GM12878 (cell line): ENCODE results near the gene BORCS5. TPM values are rescaled to one million over a fixed set of nuclear protein-coding genes. Genes with fewer than 3 reads are reported as not detected.

Source experiments
- ATAC-seq: fragments of 200-7000 bp; cut with Tn5 transposase; 3 replicates; pipeline ENCODE4 v1.9.1; 2020; ENCODE audit warnings: mild to moderate bottlenecking, moderate library complexity
- BruUV-seq: library from RNA; stranded (reverse); fragments of 400-500 nt; replicated peaks from 2 replicates; lab custom pipeline; 2021; lab: Mats Ljungman, UMichigan
- CTCF ChIA-PET: fragments of 300-600 bp; sonication (Branson Sonifier 250); formaldehyde crosslinking; extraction: SDS; loops from one replicate; lab custom pipeline; 2021; ENCODE audit warnings: inconsistent platforms; lab: Yijun Ruan, JAX
- POLR2A ChIA-PET: fragments of 350-600 bp; formaldehyde crosslinking; extraction: SDS; loops from one replicate; lab custom pipeline; 2021; ENCODE audit warnings: inconsistent platforms; lab: Charles Lee
- RAD21 ChIA-PET: fragments of 300-600 bp; sonication (Branson Sonifier 250); formaldehyde crosslinking; loops from one replicate; lab custom pipeline; 2023; ENCODE audit warnings: antibody characterized with exemption; ENCODE audit not compliant: unreplicated experiment; lab: Charles Lee
- SMC1A ChIA-PET: fragments of 300-600 bp; sonication (Branson Sonifier 250); formaldehyde crosslinking; loops from one replicate; lab custom pipeline; 2023; ENCODE audit not compliant: unreplicated experiment, uncharacterized antibody; lab: Charles Lee
- DNase-seq: peaks from one replicate; pipeline ENCODE4 v3.0.0-alpha.2; 2011; ENCODE audit warnings: low read depth, low spot score
- FAIRE-seq: peaks from 3 replicates; lab custom pipeline; 2011; peaks lifted over from hg19 to GRCh38; lab: Jason Lieb, UNC
- H2AFZ ChIP-seq: 2 replicates; pipeline ENCODE4 v1.6.0; 2011; ENCODE audit warnings: low read depth, low read length, control low read depth; ENCODE audit not compliant: control insufficient read depth
- H3K27ac ChIP-seq: 2 replicates; pipeline ENCODE4 v1.5.1; 2011; ENCODE audit warnings: control low read depth; ENCODE audit not compliant: control insufficient read depth, insufficient read depth
- H3K27me3 ChIP-seq, 2 experiments: replicated peaks in 1 of 2; 2 replicates each; pipeline versions ENCODE4 v1.6.0 to v1.6.1; 2011; ENCODE audit warnings: low read length in 1 of 2; ENCODE audit not compliant: control insufficient read depth in 2 of 2, insufficient read depth in 2 of 2
- H3K36me3 ChIP-seq, 2 experiments: 2 replicates each; pipeline ENCODE4 v1.5.1; 2011; ENCODE audit warnings: low read length in 1 of 2; ENCODE audit not compliant: control insufficient read depth in 2 of 2, insufficient read depth in 2 of 2
- H3K4me1 ChIP-seq: 2 replicates; pipeline ENCODE4 v1.6.1; 2011; ENCODE audit warnings: mild to moderate bottlenecking, low read length, moderate library complexity, mixed read lengths; ENCODE audit not compliant: control insufficient read depth, insufficient read depth
- H3K4me2 ChIP-seq: 2 replicates; pipeline ENCODE4 v1.6.0; 2011; ENCODE audit warnings: control low read depth; ENCODE audit not compliant: control insufficient read depth, insufficient read depth
- H3K4me3 ChIP-seq: fragments of 200-600 bp; sonication (generic); 2 replicates; pipeline ENCODE4 v1.5.1; 2016
- H3K79me2 ChIP-seq: 2 replicates; pipeline ENCODE4 v1.6.0; 2011; ENCODE audit warnings: low read length; ENCODE audit not compliant: control insufficient read depth, insufficient read depth
- H3K9ac ChIP-seq: 2 replicates; pipeline ENCODE4 v1.8.0; 2011; ENCODE audit warnings: low read length, control low read depth, mixed read lengths; ENCODE audit not compliant: control insufficient read depth, insufficient read depth
- H3K9me3 ChIP-seq: replicated peaks from 3 replicates; pipeline ENCODE4 v1.5.1; 2011; ENCODE audit warnings: mild to moderate bottlenecking, low read length; ENCODE audit not compliant: control insufficient read depth, insufficient read depth
- H4K20me1 ChIP-seq: 2 replicates; pipeline ENCODE4 v1.6.0; 2011; ENCODE audit not compliant: control insufficient read depth, insufficient read depth
- EZH2 ChIP-seq: IDR thresholded peaks from 2 replicates; pipeline ENCODE4 v1.6.1; 2012; ENCODE audit warnings: low read depth, mild to moderate bottlenecking, control low read depth, inconsistent platforms, low read length, borderline replicate concordance; ENCODE audit not compliant: control insufficient read depth
- RBBP5 ChIP-seq: fragments of 200-600 bp; sonication (generic); conservative IDR thresholded peaks from 2 replicates; pipeline ENCODE4 v1.6.1; 2016
- SMC3 ChIP-seq: IDR thresholded peaks from 2 replicates; pipeline ENCODE4 v1.6.1; 2011; ENCODE audit warnings: low read length, improper control_type of control experiment, borderline replicate concordance
- TCF7 ChIP-seq: IDR thresholded peaks from 2 replicates; pipeline ENCODE4 v1.6.1; 2014; ENCODE audit warnings: antibody characterized with exemption, borderline replicate concordance
- WGBS: methylation state at CpG from one replicate; pipeline ENCODE4 v1.1.6; 2016; ENCODE audit warnings: low lambda C conversion rate; ENCODE audit not compliant: insufficient replicate concordance, insufficient coverage; ENCODE audit errors: missing lambda C conversion rate; 5-methylcytosine and 5-hydroxymethylcytosine counted together
- in situ Hi-C: fragments of 300-500 bp; cut with MboI; formaldehyde crosslinking; loops from 9 replicates; pipeline ENCODE4 v1.14.3; 2018; ENCODE audit warnings: mixed read lengths
- intact Hi-C: fragments of 100-400 bp; cut with micrococcal nuclease; formaldehyde crosslinking; loops from one replicate; pipeline ENCODE4 v1.14.2; 2022; ENCODE audit not compliant: unreplicated experiment
- polyA plus RNA-seq, 11 experiments: library from polyadenylated mRNA; depleted of rRNA in 4 of 11; unstranded in 6 of 11; stranded (reverse) in 5 of 11; fragments of >200 nt; fragmentation: Nextera tagmentation in 4 of 11; fragmentation: Illumina TruSeq in 1 of 11; extraction: Ambion mirVana in 4 of 11; extraction: Trizol in 1 of 11; gene quantifications; 1 replicate in 1 of 11; 2 replicates in 10 of 11; pipeline versions ENCODE4 v1.2.1 to v1.2.3, GENCODE V29; 2011 to 2016; ENCODE audit warnings: inconsistent platforms in 2 of 11, missing spikeins in 2 of 11, low read depth in 1 of 11
- total RNA-seq, 4 experiments: library from RNA; depleted of rRNA in 3 of 4; stranded (reverse); fragments of >200 nt in 3 of 4; fragmentation: Illumina TruSeq in 1 of 4; extraction: Trizol in 1 of 4; gene quantifications; 2 replicates each; pipeline versions ENCODE4 v1.2.1 to v1.2.3, GENCODE V29; 2013 to 2021
- TF ChIP-seq, protein P1 (sequence below): fragments of 450-650 bp; IDR thresholded peaks from 2 replicates; pipeline ENCODE4 v1.6.1; 2017; ENCODE audit warnings: mild to moderate bottlenecking, low read depth, inconsistent platforms; ENCODE audit not compliant: poor library complexity, severe bottlenecking

The BORCS5 gene
- total and polyA plus RNA-seq, 10 of the 15 experiments (the other 5 are each of a cell fraction or from before 2014, with no cell fraction given), result 1.4 to 39.7 (median 16.1) TPM

GRCh38 chr12:12440784-12441428 is 84.0 kb downstream of the BORCS5 start:
- WGBS, result 97% methylated on average over 4 of the region's 4 CpGs
- H3K79me2 ChIP-seq, result no peaks in the 10 kb centered on the region
- CTCF ChIA-PET, result interaction anchor here (0.6 to 1.4 kb wide), 3 partner anchors 11 to 814 kb away, joined by 3 to 4 read pairs (median 3); no protein-coding TSS in a partner anchor

More at GRCh38 chr12:12440784-12441428, 84.0 kb downstream of the BORCS5 start:
- TF ChIP-seq SMC3 (no peak), RBBP5 (no peak), EZH2 (no peak), TCF7 (0 out of 2 replicates have a peak, but pooled peaks have one; percentile 52)
- TF ChIP-seq, protein P1, sequence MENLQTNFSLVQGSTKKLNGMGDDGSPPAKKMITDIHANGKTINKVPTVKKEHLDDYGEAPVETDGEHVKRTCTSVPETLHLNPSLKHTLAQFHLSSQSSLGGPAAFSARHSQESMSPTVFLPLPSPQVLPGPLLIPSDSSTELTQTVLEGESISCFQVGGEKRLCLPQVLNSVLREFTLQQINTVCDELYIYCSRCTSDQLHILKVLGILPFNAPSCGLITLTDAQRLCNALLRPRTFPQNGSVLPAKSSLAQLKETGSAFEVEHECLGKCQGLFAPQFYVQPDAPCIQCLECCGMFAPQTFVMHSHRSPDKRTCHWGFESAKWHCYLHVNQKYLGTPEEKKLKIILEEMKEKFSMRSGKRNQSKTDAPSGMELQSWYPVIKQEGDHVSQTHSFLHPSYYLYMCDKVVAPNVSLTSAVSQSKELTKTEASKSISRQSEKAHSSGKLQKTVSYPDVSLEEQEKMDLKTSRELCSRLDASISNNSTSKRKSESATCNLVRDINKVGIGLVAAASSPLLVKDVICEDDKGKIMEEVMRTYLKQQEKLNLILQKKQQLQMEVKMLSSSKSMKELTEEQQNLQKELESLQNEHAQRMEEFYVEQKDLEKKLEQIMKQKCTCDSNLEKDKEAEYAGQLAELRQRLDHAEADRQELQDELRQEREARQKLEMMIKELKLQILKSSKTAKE, result no peak
- in situ Hi-C loops, result no loop called here
- no peak for FAIRE-seq
- BruUV-seq, result TSS peak; percentile 19
- peaks cover 2% of the 10 kb centered on the region; the same call in 1 of the 3 replicates for H3K9me3 ChIP-seq
- H3K9ac ChIP-seq, result no peak overlapping the region
- no peak overlapping the region for H3K4me3 ChIP-seq
- peak; percentile 19; the same call in 1 of the 3 replicates for ATAC-seq
- H3K4me1 ChIP-seq, result no peaks in the 10 kb centered on the region
- peaks cover 0 to 14% of the 10 kb centered on the region in 2 experiments; a peak in 2 of 4 replicates for H3K36me3 ChIP-seq
- H3K27me3 ChIP-seq, result no peaks in the 10 kb centered on the region
- POLR2A ChIA-PET, result interaction anchor here (0.7 to 0.9 kb wide), 2 partner anchors 9 to 18 kb away, joined by 3 to 4 read pairs; no protein-coding TSS in a partner anchor
- H4K20me1 ChIP-seq, result no peaks in the 10 kb centered on the region
- RAD21 ChIA-PET, result interaction anchor here (0.7 to 2.5 kb wide), 2 partner anchors 13 to 33 kb away, joined by 3 to 8 read pairs; no protein-coding TSS in a partner anchor
- DNase-seq, result no peak
- no peak overlapping the region for H3K4me2 ChIP-seq
- no peak overlapping the region for H3K27ac ChIP-seq
- no peak overlapping the region for H2AFZ ChIP-seq
- SMC1A ChIA-PET, result interaction anchor here (1.2 to 1.5 kb wide), 4 partner anchors 46 to 63 kb away, joined by 3 to 4 read pairs (median 3); no protein-coding TSS in a partner anchor
- intact Hi-C loops, result no loop called here
